VCaP (cell line): ENCODE results near the gene EIF1AY.
A peak's percentile ranks its signal among the peaks of the same experiment; 100 is the strongest.

Source experiments
- H3K27ac ChIP-seq: fragments of 450-650 bp; 2 replicates; pipeline ENCODE4 v1.5.1; 2017
- TF ChIP-seq, protein P1 (sequence below): fragments of 450-650 bp; conservative IDR thresholded peaks from 2 replicates; pipeline ENCODE4 v1.5.1; 2017; ENCODE audit warnings: mild to moderate bottlenecking, moderate library complexity

Gene EIF1AY, protein sequence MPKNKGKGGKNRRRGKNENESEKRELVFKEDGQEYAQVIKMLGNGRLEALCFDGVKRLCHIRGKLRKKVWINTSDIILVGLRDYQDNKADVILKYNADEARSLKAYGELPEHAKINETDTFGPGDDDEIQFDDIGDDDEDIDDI

DNA sequence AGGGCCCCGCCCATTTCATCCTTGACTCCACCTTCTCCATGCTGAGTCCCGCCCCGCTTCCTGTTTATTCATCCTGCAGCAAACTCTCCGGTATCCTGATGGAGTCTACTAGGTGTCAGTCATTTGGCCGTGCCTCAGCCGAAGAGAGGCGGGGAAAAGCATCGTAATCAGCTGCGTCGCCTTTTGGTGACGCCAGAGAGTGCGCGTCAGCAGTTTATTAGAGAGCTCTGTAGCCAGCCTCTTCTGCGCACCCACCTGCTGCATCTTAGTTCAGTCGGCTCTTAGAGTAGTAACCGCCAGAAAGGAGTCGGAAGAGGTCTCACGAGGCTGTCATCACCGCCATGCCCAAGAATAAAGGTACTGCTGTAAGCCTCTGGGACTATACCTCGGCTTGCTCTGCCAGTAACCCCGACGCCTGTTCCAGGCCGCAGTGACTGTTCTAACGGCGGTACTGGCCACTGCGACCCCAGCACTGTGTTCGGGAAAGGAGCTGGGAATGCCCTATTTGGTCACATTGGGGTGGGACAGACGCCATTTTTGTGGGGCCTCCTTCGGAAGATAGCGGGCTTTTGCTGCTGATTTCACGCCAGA lies at the start of gene EIF1AY:
Gene EIF1AY, plus strand, starts transcription at position 246 of the 591 bp plus-strand sequence. Its CDS starts 96 bp downstream, at position 342.
- TF ChIP-seq, protein P1, sequence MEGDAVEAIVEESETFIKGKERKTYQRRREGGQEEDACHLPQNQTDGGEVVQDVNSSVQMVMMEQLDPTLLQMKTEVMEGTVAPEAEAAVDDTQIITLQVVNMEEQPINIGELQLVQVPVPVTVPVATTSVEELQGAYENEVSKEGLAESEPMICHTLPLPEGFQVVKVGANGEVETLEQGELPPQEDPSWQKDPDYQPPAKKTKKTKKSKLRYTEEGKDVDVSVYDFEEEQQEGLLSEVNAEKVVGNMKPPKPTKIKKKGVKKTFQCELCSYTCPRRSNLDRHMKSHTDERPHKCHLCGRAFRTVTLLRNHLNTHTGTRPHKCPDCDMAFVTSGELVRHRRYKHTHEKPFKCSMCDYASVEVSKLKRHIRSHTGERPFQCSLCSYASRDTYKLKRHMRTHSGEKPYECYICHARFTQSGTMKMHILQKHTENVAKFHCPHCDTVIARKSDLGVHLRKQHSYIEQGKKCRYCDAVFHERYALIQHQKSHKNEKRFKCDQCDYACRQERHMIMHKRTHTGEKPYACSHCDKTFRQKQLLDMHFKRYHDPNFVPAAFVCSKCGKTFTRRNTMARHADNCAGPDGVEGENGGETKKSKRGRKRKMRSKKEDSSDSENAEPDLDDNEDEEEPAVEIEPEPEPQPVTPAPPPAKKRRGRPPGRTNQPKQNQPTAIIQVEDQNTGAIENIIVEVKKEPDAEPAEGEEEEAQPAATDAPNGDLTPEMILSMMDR = no peak
- peak within 1 kb of the TSS; percentile 75 for H3K27ac ChIP-seq

DNA sequence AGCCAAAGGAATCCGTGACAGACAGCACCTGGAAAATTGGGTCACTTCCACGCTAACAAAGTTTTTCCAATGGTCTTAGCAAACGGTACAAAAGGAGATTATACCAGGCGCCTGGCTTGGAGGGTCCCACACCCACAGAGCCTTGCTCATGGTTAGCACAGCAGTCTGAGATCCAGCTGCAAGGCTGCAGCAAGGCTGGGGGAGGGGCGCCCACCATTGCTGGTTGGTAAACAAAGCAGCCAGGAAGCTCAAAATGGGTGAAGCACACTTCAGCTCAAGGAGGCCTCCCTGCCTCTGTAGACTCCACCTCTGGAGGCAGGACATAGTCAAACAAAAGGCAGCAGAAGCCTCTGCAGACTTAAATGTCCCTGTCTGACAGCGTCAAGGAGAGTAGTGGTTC lies 47.1 kb upstream of the EIF1AY start:
- no peak overlapping the region for H3K27ac ChIP-seq
- TF ChIP-seq, protein P1 = no peak

DNA sequence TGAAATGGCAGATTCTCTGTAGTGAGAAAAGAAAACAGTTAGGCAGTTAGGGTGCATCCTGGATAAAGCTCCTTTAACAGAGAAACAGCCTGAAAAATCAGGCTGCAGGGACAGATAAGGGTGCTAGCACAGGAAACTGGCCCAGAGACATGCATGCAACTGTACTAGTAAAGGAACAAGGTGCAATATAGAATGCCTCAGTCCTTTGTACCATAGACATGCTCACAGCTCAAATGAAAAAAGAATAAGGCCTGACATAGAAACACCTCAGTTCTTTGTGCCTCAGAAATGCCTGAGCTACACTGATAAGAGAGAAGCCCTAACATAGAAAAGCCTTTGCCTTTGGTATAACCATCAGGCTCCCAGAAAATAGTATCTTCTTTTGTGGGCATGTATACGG lies 37.4 kb upstream of the EIF1AY start:
- no peak overlapping the region for H3K27ac ChIP-seq
- TF ChIP-seq, protein P1 = no peak

DNA sequence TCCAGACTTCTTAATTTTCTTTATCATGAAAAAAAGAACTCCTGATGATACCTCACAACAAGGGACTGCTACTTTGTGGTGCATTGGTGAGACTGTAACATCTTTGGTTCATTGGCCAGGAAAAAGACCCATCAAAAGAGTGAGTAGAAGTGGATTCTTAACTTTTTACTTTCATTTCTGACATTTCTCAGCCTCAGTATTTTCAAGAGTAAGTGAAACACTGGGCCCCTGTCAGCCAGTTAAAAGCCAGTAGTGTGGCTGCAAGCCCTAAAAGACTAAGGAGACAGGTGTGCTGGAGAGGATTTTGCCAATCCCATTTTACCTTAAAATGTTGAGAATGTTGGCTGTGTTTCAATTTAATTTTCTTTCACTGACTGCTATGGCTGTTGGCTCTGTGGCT lies 36.6 kb upstream of the EIF1AY start:
- TF ChIP-seq, protein P1 = no peak
- H3K27ac ChIP-seq = no peak overlapping the region

DNA sequence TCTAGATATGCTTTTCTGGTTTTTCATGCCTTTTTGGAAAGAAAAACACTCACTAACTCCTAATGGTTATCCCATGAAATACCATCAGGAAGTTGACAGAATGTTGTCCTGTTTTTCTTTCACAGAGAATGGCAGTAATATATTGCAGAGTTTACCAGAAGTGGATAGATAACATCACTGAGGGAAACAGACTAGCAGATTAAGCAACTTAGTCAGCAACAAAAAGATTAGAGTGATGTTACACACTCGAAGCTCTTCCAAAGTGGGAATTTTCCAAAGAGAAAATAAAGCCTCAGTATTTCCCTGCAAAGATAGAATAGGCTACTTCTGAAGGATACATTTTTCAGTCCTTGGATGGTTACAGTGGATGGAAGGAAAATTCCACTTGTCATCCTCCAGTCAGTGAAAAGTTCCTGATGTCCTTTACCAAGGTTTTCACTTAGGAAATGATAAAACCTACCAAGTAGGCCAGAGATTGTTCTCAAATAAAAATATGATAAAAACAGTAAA lies 31.1 kb upstream of the EIF1AY start:
- H3K27ac ChIP-seq = no peak overlapping the region
- TF ChIP-seq, protein P1 = no peak

DNA sequence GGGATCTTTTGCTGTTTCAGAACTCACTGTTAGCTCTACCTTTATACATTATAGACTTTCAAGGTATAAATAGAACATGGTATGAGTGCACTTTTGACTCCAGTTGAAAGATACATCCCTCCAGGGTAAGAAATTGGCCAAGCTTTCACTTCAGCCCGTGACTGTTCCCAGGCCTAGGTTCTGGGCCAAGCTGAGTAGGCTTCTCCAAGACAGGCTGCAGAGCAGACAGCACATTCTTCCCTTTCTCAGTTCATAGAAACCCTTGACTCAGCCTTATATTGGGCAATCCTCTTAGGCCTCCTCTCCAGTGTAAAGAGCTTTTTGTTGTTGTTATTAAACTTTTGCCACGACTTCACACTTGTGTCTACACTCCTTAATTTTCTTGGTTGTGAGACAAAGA lies 29.5 kb upstream of the EIF1AY start:
- TF ChIP-seq, protein P1 = no peak
- no peak overlapping the region for H3K27ac ChIP-seq

DNA sequence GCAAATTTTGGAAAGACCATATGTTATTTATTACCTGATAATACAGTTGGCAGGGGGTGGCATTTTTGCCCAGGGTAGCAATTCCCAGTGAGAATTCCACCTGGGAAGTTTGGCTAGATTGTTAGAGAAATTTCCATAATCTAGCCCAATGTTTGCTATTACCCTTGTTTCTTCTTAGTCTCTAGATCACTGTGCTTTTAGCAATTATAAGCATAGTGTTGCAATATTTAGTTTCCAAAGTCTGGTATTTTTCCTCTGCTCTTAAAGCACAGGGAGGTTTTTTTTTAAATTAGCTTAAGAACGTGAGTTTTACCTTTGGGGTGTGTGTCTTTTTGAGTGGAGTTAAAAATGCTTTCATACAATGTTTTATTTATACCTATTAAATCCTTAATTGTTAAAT lies 26.3 kb upstream of the EIF1AY start:
- TF ChIP-seq, protein P1 = no peak
- no peak overlapping the region for H3K27ac ChIP-seq
